GM12892 (cell line): ENCODE data around the gene CIB4.

ENCODE experiments used
- POLR2A ChIP-seq: IDR thresholded peaks from 2 replicates; pipeline ENCODE4 v1.6.1; 2011; ENCODE audit warnings: low read depth, low read length, control low read depth
- POLR2AphosphoS5 ChIP-seq: IDR thresholded peaks from 2 replicates; pipeline ENCODE4 v1.6.1; 2011; ENCODE audit warnings: low read depth, low read length, control low read depth
- TAF1 ChIP-seq: IDR thresholded peaks from 2 replicates; pipeline ENCODE4 v1.6.1; 2011; ENCODE audit warnings: low read depth, mild to moderate bottlenecking, control low read depth, low read length, borderline replicate concordance

DNA sequence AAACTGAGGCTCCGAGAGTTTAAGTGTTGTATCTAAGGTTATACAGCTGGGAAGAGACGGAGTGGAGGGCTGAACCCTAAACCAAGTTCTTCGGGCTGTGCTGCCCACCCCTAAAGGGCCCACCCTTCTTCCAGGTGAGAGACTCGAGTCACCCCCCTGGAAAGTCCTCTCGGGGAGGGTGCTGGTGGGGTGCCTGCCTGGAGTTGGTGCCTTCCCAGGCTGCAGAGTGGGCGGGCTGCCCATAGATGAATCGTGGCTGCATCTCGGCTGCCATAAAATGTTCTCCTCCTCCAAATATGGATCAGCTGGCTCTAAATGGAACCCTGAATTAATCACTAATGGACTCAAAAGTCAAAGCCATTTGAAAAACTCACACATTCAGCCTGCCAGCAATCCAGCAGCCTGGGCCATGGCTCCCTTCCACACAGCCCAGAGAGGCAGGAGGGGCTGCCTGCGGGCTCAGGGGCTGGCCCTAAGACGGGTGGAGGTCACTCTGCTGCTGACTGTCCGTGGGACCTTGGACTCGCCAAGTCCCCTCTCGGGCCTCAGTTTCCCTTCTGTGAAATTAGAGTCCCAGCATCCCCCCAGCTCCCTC lies 7.7 kb downstream of the CIB4 start:
- TF ChIP-seq POLR2A = no peak
- TF ChIP-seq POLR2AphosphoS5 = no peak
- no peak for TF ChIP-seq TAF1
